ENCODE results near the gene ZNF296. TPM values are rescaled to one million over a fixed set of nuclear protein-coding genes. Genes with fewer than 3 reads are reported as not detected.

ZNF296 gene
- total RNA-seq, 1 donor from 2014 or later = 3.0 TPM

DNA sequence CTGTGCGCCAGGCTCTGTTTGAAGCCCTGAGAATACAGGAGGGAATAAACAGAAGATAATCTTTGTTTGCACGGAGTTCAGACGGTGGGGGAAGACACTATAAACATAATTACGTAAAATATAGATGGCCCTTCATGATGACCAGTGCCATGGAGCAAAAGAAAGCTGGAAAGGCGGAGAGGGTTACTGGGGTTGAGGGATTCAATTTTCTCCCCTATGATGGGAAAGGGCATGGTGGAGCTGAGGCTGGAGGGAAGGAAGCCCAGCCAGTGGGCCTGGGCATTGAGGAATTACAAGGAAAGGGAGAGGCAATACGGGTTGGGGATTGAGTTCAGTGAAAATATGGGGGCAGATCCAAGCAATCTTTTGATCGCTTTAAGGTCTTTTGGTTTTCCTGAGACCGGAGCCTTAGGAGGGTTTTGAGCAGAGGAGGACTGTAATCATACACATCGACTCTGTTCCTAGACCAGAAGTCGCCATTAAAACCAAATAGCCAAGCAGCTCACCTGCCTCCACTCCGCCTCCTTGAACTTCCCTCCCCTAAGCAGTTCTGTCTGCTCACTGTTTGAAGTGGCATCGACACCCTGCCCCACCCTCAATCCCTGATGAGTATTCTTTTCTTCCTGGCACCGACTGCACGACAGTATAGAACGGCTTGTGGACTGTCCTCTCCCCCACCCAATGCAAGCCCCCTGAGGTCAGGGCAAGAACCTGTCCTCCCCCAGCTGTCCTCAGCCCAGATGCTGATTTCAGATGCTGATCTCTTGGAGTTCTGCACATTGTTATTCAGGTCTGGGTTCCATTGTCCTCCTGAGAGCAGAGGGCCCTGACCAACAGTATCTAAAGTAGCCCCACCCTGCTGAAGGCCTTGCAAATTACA is 813 bp upstream of the ZNF296 start:
- peak overlapping the region; percentile 82 for H2AFZ ChIP-seq (ENCODE audit: low read depth, low read length)
- TF ChIP-seq EZH2 (IDR thresholded peaks at IDR 0.05; ENCODE audit: insufficient read depth, low read length) (no peak), CTCF (IDR thresholded peaks at IDR 0.05; ENCODE audit: insufficient read depth, low read depth, low read length) (no peak)
- peak overlapping the region; percentile 88 for H3K4me2 ChIP-seq (ENCODE audit: low read length)
- peaks cover 13% of the 10 kb centered on the region for H4K20me1 ChIP-seq (ENCODE audit: insufficient read depth, low read length)
- peak overlapping the region; percentile 74 for H3K4me3 Mint-ChIP-seq (ENCODE audit: unreplicated experiment)
- DNase-seq (ENCODE audit: low read depth) (no peak), FAIRE-seq (no peak)
- peaks cover 30% of the 10 kb centered on the region for H3K79me2 ChIP-seq (ENCODE audit: insufficient read depth, low read length)
- peaks cover 14% of the 10 kb centered on the region for H3K4me1 ChIP-seq (ENCODE audit: insufficient read depth, low read length)
- H3K9me3 ChIP-seq (ENCODE audit: insufficient read depth, low read depth, low read length) = no peaks in the 10 kb centered on the region
- no peak overlapping the region for H3K27ac ChIP-seq (ENCODE audit: low read depth, low read length)
- no peaks in the 10 kb centered on the region for H3K27me3 ChIP-seq (ENCODE audit: insufficient read depth, low read length)
- peak overlapping the region; percentile 60 for H3K4me3 ChIP-seq (ENCODE audit: insufficient read depth, low read depth, low read length)
- no peaks in the 10 kb centered on the region for H3K36me3 ChIP-seq (ENCODE audit: insufficient read depth, low read length)
- peaks cover 3% of the 10 kb centered on the region for H3K27me3 Mint-ChIP-seq (ENCODE audit: low read depth, unreplicated experiment)
- peaks cover 4% of the 10 kb centered on the region for H3K4me1 Mint-ChIP-seq (ENCODE audit: low read depth, unreplicated experiment)
- peaks cover 5% of the 10 kb centered on the region for H3K36me3 Mint-ChIP-seq (ENCODE audit: low read depth, unreplicated experiment)
- H3K27ac Mint-ChIP-seq (ENCODE audit: unreplicated experiment) = peak overlapping the region; percentile 20
- peak overlapping the region; percentile 55 for H3K9ac ChIP-seq (ENCODE audit: low read length)
- H3K9me3 Mint-ChIP-seq (ENCODE audit: unreplicated experiment) = no peaks in the 10 kb centered on the region

DNA sequence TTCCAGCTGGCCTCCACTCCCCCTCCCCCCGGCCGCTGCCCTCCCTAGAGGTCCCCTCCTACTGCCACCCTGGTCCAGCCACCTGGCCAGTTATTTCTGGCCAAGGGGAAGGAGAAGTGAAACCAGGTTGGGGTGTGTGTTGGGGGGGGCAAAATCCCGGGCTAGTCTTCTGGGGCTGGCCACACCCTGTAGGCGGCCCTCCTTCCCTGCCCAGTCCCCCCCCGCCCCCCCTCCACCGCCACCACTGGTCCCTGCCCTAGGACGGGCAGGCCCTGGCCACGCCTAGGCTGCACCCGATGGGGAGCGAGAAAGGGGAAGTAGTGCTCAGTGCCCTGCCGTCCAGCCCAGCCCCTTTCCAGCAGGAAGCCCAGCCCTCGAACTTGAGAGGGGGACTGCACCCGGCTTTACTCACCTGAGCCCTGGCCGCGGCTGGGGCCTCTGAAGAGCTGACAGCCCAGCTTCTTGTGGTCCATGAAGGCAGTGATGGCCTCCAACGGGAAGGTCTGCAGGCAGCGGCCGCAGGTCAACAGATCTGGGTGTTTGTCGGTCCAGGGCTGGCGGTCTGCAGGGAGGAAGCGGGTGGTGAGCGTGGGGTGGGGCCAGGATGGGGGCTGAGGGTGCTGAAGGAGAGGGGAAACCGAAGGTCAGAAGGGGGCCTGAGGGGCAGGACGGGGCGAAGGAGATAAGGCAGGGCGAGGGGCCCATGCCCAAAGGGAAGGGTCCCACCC is 813 bp downstream of the ZNF296 start:
- no peak for FAIRE-seq
- Histone ChIP-seq H3K27ac (ENCODE audit: low read depth, low read length) (no peak overlapping the region), H3K4me3 (ENCODE audit: insufficient read depth, low read depth, low read length) (peak overlapping the region; percentile 60), H3K27me3 (ENCODE audit: insufficient read depth, low read length) (no peaks in the 10 kb centered on the region), H4K20me1 (ENCODE audit: insufficient read depth, low read length) (peaks cover 7% of the 10 kb centered on the region), H3K79me2 (ENCODE audit: insufficient read depth, low read length) (peaks cover 14% of the 10 kb centered on the region), H3K36me3 (ENCODE audit: insufficient read depth, low read length) (peaks cover 3% of the 10 kb centered on the region), H3K9me3 (ENCODE audit: insufficient read depth, low read depth, low read length) (no peaks in the 10 kb centered on the region), H3K4me2 (ENCODE audit: low read length) (peak overlapping the region; percentile 88), H2AFZ (ENCODE audit: low read depth, low read length) (peak overlapping the region; percentile 82), H3K9ac (ENCODE audit: low read length) (peak overlapping the region; percentile 55), H3K4me1 (ENCODE audit: insufficient read depth, low read length) (peaks cover 14% of the 10 kb centered on the region)
- no peak overlapping the region for H3K27ac Mint-ChIP-seq (ENCODE audit: unreplicated experiment)
- DNase-seq (ENCODE audit: low read depth) = no peak
- H3K4me3 Mint-ChIP-seq (ENCODE audit: unreplicated experiment) = peak overlapping the region; percentile 80
- H3K36me3 Mint-ChIP-seq (ENCODE audit: low read depth, unreplicated experiment) = peaks cover 4% of the 10 kb centered on the region
- peaks cover 3% of the 10 kb centered on the region for H3K4me1 Mint-ChIP-seq (ENCODE audit: low read depth, unreplicated experiment)
- TF ChIP-seq EZH2 (IDR thresholded peaks at IDR 0.05; ENCODE audit: insufficient read depth, low read length) = no peak
- TF ChIP-seq CTCF (IDR thresholded peaks at IDR 0.05; ENCODE audit: insufficient read depth, low read depth, low read length) = no peak
- H3K27me3 Mint-ChIP-seq (ENCODE audit: low read depth, unreplicated experiment) = peaks cover 3% of the 10 kb centered on the region
- no peaks in the 10 kb centered on the region for H3K9me3 Mint-ChIP-seq (ENCODE audit: unreplicated experiment)
